Measurements from ENCODE around the gene DUSP5.
"Not testable (repeated sequence)": the region's sequence is repeated elsewhere in the genome, so short reads cannot be mapped to it uniquely, and the experiment has no call there.

The DUSP5 gene

DNA sequence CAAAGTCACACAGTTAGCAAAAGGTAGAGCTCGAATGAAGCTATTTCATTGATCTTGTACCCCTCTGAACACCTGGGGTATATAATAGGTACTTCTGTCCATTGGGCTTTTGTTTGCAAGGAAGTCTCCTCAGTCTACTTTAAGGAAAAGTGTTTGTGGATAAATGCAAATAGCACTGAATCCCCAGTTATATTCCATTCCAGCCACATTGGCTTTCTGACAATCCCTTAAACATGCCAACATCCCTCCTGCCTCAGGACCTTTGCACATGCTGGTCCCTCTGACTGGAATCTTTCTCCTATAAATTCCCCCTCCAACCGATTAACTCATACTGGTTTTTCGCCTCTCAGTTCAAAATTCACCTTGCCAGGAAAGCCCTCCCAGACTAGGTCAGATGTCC, 17.1 kb downstream of the DUSP5 start:
- no peak for DNase-seq

- no peak for DNase-seq
Observed at GRCh38 chr10:110516815-110517492, 19.2 kb downstream of the DUSP5 start.

GRCh38 chr10:110522365-110522988, 24.8 kb downstream of the DUSP5 start:
- DNase-seq: no peak

DNA sequence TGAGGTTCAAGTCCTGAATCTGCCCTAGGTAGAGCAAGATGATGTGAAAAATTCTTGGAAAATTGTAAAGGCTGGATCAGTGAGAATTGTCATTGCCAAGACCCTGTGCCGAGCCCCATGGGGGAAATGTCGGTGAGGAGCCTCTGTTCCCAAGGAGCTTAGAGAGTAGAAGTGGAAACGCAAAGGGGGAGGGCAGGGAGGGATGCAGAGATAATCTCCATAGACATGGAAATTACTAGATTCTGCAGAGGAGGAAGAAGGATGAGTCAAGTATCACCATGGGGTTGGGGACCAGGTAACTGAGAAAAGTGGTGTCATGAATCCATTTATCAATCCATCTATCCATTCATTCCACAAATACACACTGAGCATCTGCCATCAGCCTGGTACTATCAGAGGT, 26.0 kb downstream of the DUSP5 start:
- DNase-seq: no peak

- peak in 1 of 56 donors; percentile 12 for DNase-seq
Observed at GRCh38 chr10:110524179-110524858, 26.6 kb downstream of the DUSP5 start.

- no peak for DNase-seq
Observed at GRCh38 chr10:110524859-110525232, 27.1 kb downstream of the DUSP5 start.

DNA sequence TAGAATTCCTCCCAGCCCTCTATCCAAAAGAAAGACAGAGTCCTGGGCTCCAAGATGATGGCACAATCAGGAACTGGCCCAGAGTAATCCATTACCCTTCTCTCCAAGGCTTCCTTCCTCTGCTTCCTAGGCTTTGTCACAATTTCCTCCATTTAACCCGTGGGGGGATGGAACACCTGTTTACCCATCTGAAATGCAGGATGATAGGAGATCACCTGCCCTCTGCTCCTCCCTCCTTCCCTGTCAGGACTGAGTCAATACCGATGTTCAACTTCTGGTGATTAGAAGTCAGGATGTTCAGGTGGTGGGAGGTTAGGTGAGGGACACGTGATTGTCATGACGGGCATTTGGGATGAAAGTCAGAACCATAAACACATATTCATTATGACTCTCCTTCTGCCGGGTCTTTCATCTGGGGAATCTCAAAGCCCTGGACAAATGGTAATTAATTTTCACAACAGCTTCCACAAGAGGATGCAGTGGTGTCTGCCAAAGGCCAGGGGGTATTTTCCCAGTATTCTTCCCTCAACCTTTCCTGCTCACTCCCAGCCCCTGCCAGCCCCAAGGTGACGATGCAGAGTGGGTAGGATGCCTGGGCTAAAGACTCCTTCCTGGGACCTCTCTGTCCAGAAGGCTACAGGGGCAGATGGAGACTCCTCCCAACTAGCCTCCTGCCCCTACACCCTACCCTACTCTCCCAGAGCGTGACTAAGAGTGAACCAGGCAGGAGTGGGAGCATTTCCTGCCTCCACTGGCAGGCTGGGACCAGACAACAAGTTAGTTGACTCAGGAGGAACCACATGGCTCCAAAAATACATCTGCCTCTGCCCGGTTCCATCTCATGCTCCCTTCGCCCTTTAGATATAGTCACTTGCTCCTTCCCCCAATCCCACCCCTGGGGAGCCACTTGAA, 27.9 kb downstream of the DUSP5 start:
- no peak for DNase-seq

DNA sequence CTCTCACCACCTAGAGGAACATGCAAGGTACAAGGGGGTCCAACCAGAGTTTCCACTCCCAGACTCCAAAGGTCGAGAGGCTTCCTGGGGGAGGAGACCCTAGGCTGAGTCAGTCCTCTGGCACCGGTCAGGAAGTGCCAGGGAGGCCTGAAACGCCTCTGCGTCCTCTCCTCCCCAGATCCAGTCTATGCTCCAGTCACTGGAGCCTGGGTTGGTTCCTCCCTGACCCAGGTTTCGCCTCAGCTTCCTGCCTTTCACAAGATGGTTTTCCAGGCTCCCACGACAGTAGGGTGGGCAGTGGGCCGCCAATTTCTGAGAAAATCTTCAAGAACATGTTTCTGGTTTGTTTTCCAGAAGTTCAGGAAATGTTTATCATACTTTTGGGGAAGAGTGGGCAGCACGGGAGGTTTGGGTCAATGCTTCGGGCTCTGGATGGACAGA, 30.0 kb downstream of the DUSP5 start:
- DNase-seq: no peak

DNA sequence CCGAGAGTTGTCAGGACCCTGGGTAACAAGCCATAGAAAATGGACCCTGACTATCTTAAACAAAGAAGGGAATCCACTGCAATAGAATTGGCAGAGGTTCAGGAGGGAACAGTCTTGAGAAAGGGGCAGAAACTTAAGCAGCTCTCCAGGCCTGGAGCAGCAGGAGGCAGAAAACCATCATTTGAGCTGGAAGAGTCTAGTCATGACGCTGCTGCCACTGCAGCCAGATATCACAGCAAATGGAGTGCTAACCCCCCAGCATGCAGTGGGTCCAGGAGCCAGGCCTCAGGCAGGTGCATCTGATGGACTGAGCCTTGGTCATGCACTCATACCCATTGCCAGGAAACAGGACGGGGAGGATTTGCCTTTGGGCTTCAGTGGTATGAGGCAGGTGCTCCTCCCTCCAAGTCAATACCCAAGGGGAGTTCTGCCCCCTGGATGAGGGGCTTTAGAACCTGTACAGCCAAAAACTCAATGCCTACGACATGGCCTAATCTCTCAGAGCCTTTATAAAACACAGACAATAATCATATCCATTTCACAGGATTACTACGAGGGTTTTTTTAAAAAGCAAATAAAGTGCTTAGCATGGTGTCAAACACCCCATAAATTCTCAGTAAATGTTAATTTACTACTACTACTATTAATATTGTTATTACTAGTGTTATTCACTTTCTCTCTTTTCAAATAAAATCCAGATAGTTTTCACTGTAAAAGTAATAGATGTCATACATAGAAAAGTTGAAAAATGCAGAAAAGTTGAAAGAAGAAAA, 30.7 kb downstream of the DUSP5 start:
- DNase-seq: no peak

DNA sequence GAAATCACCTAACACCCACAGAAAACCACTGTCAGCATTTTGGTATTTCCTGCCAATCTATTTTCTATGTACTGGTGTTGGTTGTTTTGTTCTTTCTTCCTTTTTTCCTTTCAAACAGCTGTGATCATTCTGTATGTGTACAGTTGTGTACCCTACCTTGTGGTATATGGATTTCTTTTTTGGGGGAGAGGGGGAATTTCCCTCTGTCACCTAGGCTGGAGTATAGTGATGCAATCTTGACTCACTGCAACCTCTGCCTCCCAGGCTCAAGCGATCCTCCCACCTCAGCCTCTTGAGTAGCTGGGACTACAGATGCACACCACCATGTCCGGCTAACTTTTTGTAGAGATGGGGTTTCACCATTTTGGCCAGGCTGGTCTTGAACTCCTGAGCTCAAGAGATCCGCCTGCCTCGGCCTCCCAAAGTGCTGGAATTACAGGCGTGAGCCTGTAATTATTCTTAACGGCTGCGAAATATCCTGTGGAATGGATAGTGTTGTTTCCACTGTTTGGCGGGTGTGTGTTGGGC, 31.4 kb downstream of the DUSP5 start:
- DNase-seq: not testable (repeated sequence)

GRCh38 chr10:110529596-110530011, 31.9 kb downstream of the DUSP5 start:
- no peak for DNase-seq

- DNase-seq: peak in 7 of 56 donors; percentile 2 to 41 (median 21)
Observed at GRCh38 chr10:110530131-110530831, 32.6 kb downstream of the DUSP5 start.

DNA sequence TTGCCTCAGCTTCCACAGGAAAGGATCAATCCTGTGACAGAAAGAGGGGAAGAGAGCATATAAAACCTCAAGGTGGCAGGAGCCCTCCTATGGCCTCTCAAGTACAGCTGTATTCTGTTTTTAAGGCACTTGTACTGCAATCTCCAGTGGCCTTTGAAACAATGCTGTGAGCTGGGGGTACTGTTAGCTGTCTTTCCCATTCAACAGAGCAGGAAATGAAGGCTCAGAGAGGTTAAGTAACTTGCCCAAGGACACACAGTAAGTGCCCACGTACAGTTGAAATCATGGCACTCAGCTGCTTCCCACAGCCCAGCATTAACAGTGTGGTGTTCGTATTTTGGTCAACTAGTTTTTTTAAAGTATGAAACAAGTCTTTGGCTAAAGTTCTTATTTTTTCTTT, 34.0 kb downstream of the DUSP5 start:
- no peak for DNase-seq

GRCh38 chr10:110532628-110533027, 34.9 kb downstream of the DUSP5 start:
- DNase-seq: not testable (repeated sequence)

- no peak for DNase-seq
Observed at GRCh38 chr10:110533149-110533548, 35.4 kb downstream of the DUSP5 start.

- DNase-seq: no peak
Observed at GRCh38 chr10:110534571-110534970, 36.9 kb downstream of the DUSP5 start.

DNA sequence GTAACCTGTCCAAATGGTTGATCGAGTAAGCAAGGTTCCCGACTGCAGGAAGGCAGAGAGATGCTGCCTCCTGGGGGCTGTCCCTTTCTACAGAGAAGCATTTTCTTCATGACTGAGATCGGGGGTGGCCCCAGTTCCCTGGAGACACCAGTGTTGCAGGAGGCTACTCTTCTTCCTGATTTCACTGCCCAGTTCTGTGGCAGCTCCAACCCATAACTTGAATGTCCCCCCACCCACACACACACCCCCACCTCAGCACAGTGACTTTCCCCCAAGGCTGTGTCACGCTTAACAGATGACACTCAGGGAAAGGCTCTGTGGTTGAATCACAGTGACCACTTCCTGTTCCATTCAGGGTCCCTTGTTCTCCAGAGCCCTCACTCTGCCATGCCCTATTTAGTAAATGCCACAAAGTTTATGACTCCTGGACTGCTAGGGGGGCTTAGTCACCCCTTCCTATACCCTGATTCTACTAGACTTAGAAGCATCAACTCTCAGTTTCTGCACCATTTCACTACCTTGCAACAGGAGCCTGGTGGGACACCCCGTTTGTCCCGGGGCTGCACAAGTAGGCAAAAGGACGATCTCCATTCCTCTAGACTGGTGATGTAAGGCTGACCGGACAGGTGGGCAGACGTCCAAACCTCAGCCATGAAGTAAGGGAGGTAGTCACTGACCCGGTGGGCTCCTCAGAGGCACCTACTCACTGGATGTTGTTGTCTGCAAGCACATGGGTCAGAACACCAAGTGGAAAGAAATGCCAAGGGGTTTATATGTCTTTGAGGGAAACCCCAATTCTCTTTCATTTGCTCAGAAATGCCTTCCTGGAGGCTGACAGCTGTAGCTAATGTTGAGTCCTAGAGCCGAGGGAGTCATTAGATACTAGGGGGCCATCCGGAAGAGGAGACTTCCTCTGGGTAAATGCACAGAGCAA, 38.5 kb downstream of the DUSP5 start:
- DNase-seq: no peak

- no peak for DNase-seq
Observed at GRCh38 chr10:110539091-110539490, 41.4 kb downstream of the DUSP5 start.

GRCh38 chr10:110540031-110540430, 42.3 kb downstream of the DUSP5 start:
- no peak for DNase-seq

Measured in nucleus accumbens (tissue), 56 donors.